ENCODE data around the gene YAF2. TPM values are rescaled to one million over a fixed set of nuclear protein-coding genes. Genes with fewer than 3 reads are reported as not detected.

YAF2 gene
- total and polyA plus RNA-seq, 2 of the 13 experiments (the other 11 are each of a cell fraction or from before 2014, with no cell fraction given): 8.4 to 11.7 TPM

GRCh38 chr12:42119085-42119633 is 118.9 kb downstream of the YAF2 start:
- BruUV-seq (replicated peaks): no TSS peak
- Histone ChIP-seq H3K9ac (ENCODE audit: insufficient read depth, low read depth, low read length) (no peak overlapping the region), H2AFZ (ENCODE audit: low read length) (no peak overlapping the region), H3K9me3 (ENCODE audit: low read length) (no peaks in the 10 kb centered on the region), H3K36me3 (replicated peaks in 1 of 2; ENCODE audit: control insufficient read depth in 1 of 2, insufficient read depth in 2 of 2, low read length in 2 of 2) (peaks cover 0 to 10% of the 10 kb centered on the region in 2 experiments; a peak in 2 of 5 replicates), H3K79me2 (ENCODE audit: insufficient read depth, low read length) (peaks cover 5% of the 10 kb centered on the region), H3K4me1 (ENCODE audit: insufficient read depth, low read length) (no peaks in the 10 kb centered on the region), H3K4me2 (ENCODE audit: low read depth, low read length) (no peak overlapping the region), H3K4me3 (replicated peaks in 1 of 3; ENCODE audit: insufficient read depth in 1 of 3, low read depth in 2 of 3, low read length in 3 of 3) (no peak overlapping the region), H3K27me3 (ENCODE audit: control insufficient read depth in 1 of 2, insufficient read depth in 2 of 2, low read length in 2 of 2) (no peaks in the 10 kb centered on the region), H3K27ac (ENCODE audit: extremely low read length, insufficient read depth, low read length) (no peak overlapping the region), H4K20me1 (ENCODE audit: insufficient read depth, low read length) (no peaks in the 10 kb centered on the region)
- TF ChIP-seq MAZ (IDR thresholded peaks at IDR 0.05; ENCODE audit: borderline replicate concordance, low read depth, low read length) (no peak), MAZ (CRISPR knock-in tag; IDR thresholded peaks at IDR 0.05; ENCODE audit: low read depth) (no peak), ZNF619 (CRISPR knock-in tag; IDR thresholded peaks at IDR 0.05) (no peak), CSRNP2 (CRISPR knock-in tag; conservative IDR thresholded peaks at IDR 0.05; ENCODE audit: low read depth) (no peak), ZNF263 (CRISPR knock-in tag; IDR thresholded peaks at IDR 0.05) (no peak), ZNF557 (CRISPR knock-in tag; IDR thresholded peaks at IDR 0.05) (no peak), ZNF281 (CRISPR knock-in tag; IDR thresholded peaks at IDR 0.05; ENCODE audit: borderline replicate concordance) (no peak), MTF2 (CRISPR knock-in tag; IDR thresholded peaks at IDR 0.05; ENCODE audit: borderline replicate concordance) (no peak), XRCC5 (optimal IDR thresholded peaks at IDR 0.05; ENCODE audit: low read length) (no peak), ZNF256 (CRISPR knock-in tag; conservative IDR thresholded peaks at IDR 0.05) (no peak), ZSCAN30 (CRISPR knock-in tag; IDR thresholded peaks at IDR 0.05) (no peak)
- DNase-seq (ENCODE audit: low spot score) (no peak), ATAC-seq (no peak), FAIRE-seq (no peak)
- intact Hi-C loops (cut with micrococcal nuclease; ENCODE audit: unreplicated experiment) (no loop called here), in situ Hi-C loops (cut with HindIII; ENCODE audit: extremely low pct_ligation_motif_present, low pct_unique_long_range_greater_than_20kb) (no loop called here)
- CTCF ChIA-PET (ENCODE audit: low intra/inter-chr PET ratio, low total read pairs): no interaction called here
- 83% methylated on average over 2 of the region's 2 CpGs for WGBS (ENCODE audit: low lambda C conversion rate)
- POLR2A ChIA-PET: no interaction called here

Data from HepG2 (cell line).